Measurements from ENCODE around the gene UPK3B.
"Not testable (repeated sequence)": the region's sequence is repeated elsewhere in the genome, so short reads cannot be mapped to it uniquely, and the experiment has no call there.

Gene UPK3B

DNA sequence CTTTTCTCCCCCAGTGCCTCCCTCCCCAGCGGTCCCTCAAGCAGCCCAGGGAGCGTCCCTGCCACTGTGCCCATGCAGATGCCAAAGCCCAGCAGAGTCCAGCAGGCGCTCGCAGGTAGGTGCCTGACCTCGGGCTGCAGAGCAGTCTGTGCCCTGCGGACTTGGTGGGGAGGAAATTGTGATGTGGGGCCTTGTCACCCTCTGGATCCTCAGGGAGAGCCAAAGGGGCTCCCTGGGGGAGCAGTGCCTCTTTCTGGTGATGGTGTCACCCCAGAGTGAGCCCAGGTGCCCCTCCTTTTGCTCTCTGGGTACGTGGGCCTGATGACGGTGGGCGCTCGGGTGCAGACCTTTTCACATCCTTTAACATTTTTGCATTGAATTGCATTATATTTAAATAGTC, 18.2 kb upstream of the UPK3B start:
- not testable (repeated sequence) for DNase-seq (ENCODE audit: low spot score)

DNA sequence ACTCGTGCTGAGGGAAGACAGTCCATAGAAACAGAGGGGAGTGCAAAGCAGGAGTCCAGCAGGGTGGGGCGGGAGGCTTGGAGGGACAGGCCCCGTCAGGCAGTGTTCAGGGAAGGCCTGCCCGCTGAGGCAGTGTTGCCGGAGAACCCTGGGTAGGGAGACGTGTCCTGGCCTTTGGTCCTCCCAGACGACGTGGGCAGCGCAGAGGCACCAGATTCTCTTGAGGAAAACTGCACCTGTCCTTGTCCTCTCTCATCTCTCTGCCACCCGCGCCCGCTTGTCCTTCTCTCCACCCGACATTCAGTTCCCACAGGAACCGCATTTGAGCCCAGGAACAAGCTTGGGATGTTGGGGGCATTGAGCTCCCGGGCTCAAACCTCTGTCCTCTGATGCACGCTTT, 14.6 kb upstream of the UPK3B start:
- not testable (repeated sequence) for DNase-seq (ENCODE audit: low spot score)

- not testable (repeated sequence) for DNase-seq (ENCODE audit: low spot score)
Measured at GRCh38 chr7:76497918-76498582, 12.3 kb upstream of the UPK3B start.

DNA sequence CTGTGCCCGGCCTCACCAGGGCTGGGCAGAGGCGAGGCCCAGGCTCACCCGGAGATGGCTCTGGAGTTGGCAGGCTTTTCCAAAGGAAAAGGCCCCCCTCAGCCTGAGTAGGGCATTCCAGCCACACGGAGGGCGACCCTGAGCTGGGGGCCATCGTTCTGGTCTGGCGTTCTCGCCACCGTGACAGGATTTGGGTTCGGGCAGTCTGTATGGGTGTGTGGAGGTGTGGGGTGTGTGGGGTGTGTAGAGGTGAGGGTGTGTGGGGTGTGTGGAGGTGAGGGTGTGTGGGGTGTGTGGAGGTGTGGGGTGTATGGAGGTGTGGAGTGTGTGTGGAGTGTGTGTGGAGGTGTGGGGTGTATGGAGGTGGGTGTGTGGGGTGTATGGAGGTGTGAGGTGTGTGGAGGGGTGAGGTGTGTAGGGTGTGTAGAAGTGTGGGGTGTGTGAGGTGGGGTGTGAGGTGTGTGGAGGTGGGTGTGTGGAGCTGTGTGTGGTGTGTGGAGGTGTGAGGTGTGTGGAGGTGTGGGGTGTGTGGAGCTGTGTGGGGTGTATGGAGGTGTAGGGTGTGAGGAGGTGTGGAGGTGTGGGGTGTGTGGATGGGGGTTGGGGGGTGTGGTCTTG, 11.7 kb upstream of the UPK3B start:
- DNase-seq (ENCODE audit: low spot score), result not testable (repeated sequence)

DNA sequence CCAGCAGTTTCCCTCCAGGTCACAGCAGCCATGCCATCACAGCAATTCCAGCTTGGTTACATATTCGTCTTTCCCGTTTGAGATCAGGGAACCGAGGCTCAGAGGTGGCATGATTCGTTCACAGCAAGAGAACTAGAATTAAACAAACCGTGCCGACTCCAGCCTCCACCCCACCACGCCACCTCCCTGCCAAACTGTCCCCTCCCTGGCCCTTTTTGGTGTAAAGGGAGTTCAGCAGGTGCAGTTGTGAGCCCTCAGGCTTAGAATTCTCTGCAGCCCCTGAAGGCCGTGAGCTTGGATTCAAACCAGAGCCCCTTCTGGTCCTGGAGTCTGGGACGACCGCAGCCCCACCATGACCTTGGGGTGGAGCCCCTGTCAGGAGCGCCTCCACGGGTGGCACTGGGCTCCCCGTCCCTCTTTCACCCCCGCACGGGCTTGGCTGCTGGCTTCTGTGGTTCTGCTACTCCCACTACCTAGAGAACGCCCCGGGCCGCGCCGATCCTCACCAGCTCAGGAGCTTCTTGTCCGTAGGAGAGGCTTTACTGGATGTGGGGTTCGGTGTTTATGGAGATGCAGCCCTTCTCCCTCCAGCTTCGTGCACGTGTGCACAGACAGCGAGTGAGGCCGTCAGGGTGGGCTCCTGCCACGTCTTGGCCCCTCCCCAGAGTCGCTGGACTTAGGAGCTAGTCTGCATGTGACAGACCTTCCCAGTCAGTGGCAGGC, 11.0 kb upstream of the UPK3B start:
- DNase-seq (ENCODE audit: low spot score), result not testable (repeated sequence)

- not testable (repeated sequence) for DNase-seq (ENCODE audit: low spot score)
Measured at GRCh38 chr7:76499924-76500241, 10.5 kb upstream of the UPK3B start.

DNA sequence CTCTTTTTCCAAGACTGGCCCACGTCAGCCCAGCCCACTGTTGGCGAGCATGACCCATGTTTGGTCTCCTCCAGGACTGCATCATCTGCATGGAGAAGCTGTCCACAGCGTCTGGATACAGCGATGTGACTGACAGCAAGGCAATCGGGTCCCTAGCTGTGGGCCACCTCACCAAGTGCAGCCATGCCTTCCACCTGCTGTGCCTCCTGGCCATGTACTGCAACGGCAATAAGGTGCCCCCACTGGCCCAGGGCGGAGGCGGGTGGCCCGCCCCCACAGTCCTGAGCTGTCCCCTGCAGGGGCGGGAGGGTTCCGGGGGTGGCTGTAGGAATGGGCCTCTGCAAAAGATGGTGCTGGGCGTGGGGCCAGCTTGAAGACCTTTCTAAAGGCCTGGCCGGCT, 8.1 kb upstream of the UPK3B start:
- not testable (repeated sequence) for DNase-seq (ENCODE audit: low spot score)

DNA sequence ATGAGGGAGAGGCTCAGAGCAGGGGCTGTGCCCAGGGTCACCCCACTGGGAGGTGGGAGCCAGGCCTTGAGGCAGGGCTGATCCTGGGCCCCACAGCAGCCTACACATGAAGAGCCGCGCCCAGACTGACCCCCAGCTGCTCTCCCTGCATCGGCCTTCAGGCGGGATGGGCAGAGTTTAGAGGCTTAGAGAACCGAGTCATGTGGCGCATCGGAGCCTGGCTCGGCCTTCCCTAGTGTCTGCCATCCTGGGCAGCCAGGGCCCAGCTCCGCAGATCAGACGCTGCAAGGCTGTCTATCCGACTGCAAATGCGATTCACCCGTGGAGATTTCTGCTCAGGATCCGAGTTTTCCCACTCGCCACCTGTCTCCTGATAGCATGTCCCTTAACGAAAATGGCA, 7.5 kb upstream of the UPK3B start:
- peak; percentile 27 for DNase-seq (ENCODE audit: low spot score)

DNA sequence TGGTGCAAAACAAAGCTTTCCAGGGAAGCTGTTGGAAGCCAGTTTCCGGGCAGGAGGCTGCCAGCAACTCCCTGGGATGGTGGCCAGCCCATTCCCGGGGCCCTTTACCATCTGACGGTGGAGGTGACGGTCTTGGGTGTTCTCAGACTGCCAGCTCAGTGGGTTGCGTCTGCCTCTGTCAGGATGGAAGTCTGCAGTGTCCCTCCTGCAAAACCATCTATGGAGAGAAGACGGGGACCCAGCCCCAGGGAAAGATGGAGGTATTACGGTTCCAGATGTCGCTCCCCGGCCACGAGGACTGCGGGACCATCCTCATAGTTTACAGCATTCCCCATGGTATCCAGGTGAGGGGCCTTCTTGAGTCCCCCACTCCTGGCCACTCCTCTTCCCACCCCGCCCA, 7.1 kb upstream of the UPK3B start:
- not testable (repeated sequence) for DNase-seq (ENCODE audit: low spot score)

DNA sequence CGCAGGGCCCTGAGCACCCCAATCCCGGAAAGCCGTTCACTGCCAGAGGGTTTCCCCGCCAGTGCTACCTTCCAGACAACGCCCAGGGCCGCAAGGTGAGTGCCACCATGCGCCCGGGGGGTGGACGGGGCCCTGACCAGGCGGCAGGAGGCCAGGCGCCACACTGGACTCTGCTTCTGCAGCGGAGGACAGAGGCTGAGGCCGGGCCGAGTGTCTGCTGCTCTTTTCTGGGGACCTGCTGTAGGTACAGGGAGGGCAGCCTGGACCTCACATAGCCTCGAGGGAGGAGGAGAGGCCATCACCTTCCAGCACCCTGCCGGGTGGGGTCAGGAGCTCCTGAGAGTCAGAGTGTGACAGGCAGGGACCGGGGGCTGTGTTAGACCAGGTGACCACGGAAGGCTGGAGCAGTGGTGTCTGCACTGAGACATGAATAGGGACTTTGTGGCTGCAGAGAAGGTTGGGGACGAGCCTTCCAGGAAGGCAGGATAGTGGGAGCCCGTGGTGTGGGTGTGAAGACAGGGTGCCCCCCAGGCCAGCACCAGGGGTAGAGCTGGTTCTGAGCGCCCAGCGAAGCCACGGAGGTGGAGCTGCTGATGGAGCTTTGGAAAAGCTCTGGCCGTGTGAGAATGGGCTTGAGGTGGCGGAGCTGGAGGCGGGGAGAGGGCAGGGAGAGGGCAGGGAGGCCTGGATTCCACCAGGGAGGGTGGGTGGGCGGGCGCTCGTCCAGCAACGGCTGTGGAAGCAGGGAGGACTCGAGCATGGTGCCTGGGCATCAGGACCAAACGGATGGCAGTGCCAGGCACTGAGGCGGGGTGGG, 5.8 kb upstream of the UPK3B start:
- DNase-seq (ENCODE audit: low spot score), result not testable (repeated sequence)

- DNase-seq (ENCODE audit: low spot score), result no peak
Measured at GRCh38 chr7:76505168-76506080, 4.9 kb upstream of the UPK3B start.

DNA sequence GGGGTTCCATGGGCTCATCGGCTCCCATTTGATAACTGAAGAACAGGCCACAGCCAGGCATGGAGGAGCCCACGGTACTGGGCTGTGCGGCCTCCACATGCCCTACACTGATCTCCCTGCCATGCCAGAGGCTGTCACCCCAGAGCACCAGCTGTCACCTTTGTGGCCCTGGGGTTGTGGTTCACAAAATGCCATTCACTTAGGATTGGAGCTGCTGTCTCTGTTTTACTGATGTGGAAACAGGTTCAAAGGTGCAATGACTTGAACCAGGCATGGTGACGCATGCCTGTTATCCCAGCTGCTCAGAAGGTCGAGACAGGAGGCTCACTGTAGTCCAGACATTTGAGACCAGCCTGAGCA, 4.3 kb upstream of the UPK3B start:
- no peak for DNase-seq (ENCODE audit: low spot score)

- not testable (repeated sequence) for DNase-seq (ENCODE audit: low spot score)
Measured at GRCh38 chr7:76506643-76507042, 3.7 kb upstream of the UPK3B start.

DNA sequence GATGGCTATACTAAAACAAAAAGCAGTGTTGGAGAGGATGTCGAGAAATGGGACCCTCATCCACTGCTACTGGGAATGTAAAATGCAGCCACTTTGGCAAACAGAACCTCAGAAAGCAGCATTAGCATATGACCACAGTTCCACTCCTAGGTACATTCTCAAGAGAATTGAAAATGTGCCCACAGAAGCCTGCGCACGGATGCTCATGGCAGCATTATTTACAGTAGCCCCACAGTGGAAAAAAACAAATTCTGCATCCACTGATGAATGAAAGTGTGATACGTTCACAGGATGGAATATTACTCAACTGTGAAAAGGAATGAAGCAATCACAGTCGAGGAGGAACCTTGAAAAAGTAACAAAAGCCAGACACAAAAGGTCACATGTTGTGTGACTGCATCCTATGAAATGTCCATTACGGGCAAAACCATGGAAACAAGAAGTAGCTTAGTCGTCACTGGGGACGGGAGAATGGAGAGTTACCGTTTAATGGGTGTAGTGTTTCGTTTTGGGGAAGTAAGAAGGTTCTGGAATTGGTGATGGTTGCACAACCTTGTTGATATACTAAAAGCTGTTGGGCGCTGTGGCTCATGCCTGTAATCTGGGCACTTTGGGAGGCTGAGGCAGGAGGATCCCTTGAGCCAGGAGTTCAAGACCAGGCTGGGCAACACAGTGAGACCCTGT, 2.5 kb upstream of the UPK3B start:
- no peak for DNase-seq (ENCODE audit: low spot score)

DNA sequence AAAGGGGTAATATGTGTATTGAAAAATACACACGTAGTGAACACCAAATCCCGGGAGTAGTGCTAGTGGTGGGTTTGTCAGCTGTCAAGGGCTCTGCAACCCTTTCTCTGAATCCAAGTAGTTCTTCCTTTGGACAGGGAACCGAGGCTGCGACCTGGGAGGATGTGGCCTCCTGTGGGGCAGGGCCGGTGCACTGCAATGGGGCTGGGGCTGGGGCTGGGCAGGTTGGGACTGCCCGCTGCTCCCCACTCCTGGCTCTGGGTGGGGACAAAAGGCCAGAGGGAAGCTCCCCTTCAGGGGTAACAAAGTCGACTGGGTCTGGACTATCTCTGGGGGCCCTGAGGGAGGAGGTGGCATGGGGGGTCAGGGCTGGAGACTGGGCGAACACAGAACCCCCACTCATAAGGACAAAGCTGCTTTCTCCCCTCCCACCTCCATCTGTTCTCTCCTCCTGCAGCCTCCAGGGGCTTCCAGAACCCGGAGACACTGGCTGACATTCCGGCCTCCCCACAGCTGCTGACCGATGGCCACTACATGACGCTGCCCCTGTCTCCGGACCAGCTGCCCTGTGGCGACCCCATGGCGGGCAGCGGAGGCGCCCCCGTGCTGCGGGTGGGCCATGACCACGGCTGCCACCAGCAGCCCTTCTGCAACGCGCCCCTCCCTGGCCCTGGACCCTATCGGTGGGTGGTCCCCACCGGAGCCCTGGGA, 1.0 kb downstream of the UPK3B start:
- DNase-seq (ENCODE audit: low spot score), result not testable (repeated sequence)

- DNase-seq (ENCODE audit: low spot score), result not testable (repeated sequence)
Measured at GRCh38 chr7:76511911-76512885, 1.8 kb downstream of the UPK3B start.

DNA sequence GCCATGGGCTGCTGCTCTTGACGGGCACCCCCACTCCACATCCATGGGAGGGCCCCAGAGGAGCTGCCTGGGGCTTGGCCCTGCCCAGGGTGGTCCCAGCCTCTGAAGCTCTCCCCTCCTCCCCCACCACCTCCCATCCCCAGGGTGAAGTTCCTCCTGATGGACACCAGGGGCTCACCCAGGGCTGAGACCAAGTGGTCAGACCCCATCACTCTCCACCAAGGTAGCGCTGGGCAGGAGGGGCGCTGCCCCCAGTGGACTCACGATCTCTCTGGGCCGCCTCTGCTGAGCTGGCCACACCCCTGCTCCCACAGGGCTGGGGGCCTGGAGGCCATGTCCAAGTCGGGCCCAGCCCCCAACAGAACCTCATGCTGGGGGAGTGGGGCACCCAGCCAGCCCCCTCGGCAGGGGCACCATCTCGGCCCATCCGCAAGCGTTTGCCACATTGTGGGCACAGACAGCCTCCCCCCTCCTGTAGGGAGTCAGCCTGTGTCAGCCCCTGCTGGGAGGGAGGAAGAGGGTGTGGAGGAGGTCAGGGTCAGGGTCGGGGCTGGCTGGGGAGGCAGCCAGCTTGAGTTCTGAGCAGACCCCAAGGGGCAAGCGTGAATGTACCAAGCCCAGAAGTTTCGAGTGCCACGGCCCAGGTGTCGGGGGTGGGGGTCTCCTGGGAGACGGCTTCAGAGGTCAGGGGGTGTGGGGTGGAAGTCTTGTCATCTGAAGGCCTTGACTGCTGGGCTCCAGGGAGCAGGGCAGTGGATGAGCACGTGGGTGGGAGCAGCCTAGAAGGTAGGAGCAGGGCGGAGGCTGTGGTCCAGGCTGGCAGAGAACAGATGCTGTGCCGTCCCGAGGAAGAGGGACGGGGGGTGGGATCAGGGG, 2.8 kb downstream of the UPK3B start:
- no peak for DNase-seq (ENCODE audit: low spot score)
